GM21786 (cell line): ENCODE data around the gene COL4A1.

ENCODE experiments used
- ATAC-seq: cut with Tn5 transposase; IDR thresholded peaks from one replicate; pipeline ENCODE4 v1.9.1; 2021; ENCODE audit not compliant: unreplicated experiment

COL4A1 gene

GRCh38 chr13:110306960-110307766 lies at the start of gene COL4A1, which contains the start of gene COL4A2:
Gene COL4A1 (minus strand): TSS chr13:110307157. CDS start chr13:110307027, 130 bp downstream.
Gene COL4A2 (plus strand): TSS chr13:110307284. CDS start chr13:110307904, 620 bp downstream.
- no peak for ATAC-seq

GRCh38 chr13:110356362-110356761 lies 49.4 kb upstream of the COL4A1 start:
- no peak for ATAC-seq

GRCh38 chr13:110354715-110355473 lies 47.9 kb upstream of the COL4A1 start:
- no peak for ATAC-seq

GRCh38 chr13:110354123-110354627 lies 47.2 kb upstream of the COL4A1 start:
- no peak for ATAC-seq

GRCh38 chr13:110353339-110353977 lies 46.5 kb upstream of the COL4A1 start:
- ATAC-seq, result no peak

- ATAC-seq, result no peak
Observed at GRCh38 chr13:110352735-110353134, 45.8 kb upstream of the COL4A1 start.

- ATAC-seq, result no peak
Observed at GRCh38 chr13:110351636-110352420, 44.9 kb upstream of the COL4A1 start.

GRCh38 chr13:110350509-110350908 lies 43.6 kb upstream of the COL4A1 start:
- ATAC-seq, result no peak

- ATAC-seq, result no peak
Observed at GRCh38 chr13:110350049-110350448, 43.1 kb upstream of the COL4A1 start.

- ATAC-seq, result no peak
Observed at GRCh38 chr13:110349239-110349638, 42.3 kb upstream of the COL4A1 start.

GRCh38 chr13:110348309-110349105 lies 41.5 kb upstream of the COL4A1 start:
- no peak for ATAC-seq

GRCh38 chr13:110347535-110348308 lies 40.8 kb upstream of the COL4A1 start:
- no peak for ATAC-seq

- ATAC-seq, result no peak
Observed at GRCh38 chr13:110347088-110347487, 40.1 kb upstream of the COL4A1 start.

- ATAC-seq, result no peak
Observed at GRCh38 chr13:110346661-110347067, 39.7 kb upstream of the COL4A1 start.

- ATAC-seq, result no peak
Observed at GRCh38 chr13:110345701-110346100, 38.7 kb upstream of the COL4A1 start.

GRCh38 chr13:110345266-110345665 lies 38.3 kb upstream of the COL4A1 start:
- no peak for ATAC-seq

GRCh38 chr13:110344320-110344719 lies 37.4 kb upstream of the COL4A1 start:
- no peak for ATAC-seq

- no peak for ATAC-seq
Observed at GRCh38 chr13:110343241-110343865, 36.4 kb upstream of the COL4A1 start.

- no peak for ATAC-seq
Observed at GRCh38 chr13:110342474-110342873, 35.5 kb upstream of the COL4A1 start.
